ENCODE results near the gene NDUFS8.

Gene NDUFS8

GRCh38 chr11:68014947-68015447, 15.5 kb upstream of the NDUFS8 start:
- DNase-seq (ENCODE audit: low read depth in 1 of 2, low spot score in 1 of 2) = no peak

GRCh38 chr11:68015467-68015866, 15.0 kb upstream of the NDUFS8 start:
- no peak for DNase-seq (ENCODE audit: low read depth in 1 of 2, low spot score in 1 of 2)

GRCh38 chr11:68016161-68016903, 14.1 kb upstream of the NDUFS8 start:
- no peak for DNase-seq (ENCODE audit: low read depth in 1 of 2, low spot score in 1 of 2)

- DNase-seq (ENCODE audit: low read depth in 1 of 2, low spot score in 1 of 2) = no peak
These were observed 13.3 kb upstream of the NDUFS8 start for GRCh38 chr11:68016904-68017817.

- DNase-seq (ENCODE audit: low read depth in 1 of 2, low spot score in 1 of 2) = no peak
These were observed 12.3 kb upstream of the NDUFS8 start for GRCh38 chr11:68017980-68018729.

GRCh38 chr11:68018730-68019190, 11.7 kb upstream of the NDUFS8 start:
- DNase-seq (ENCODE audit: low read depth in 1 of 2, low spot score in 1 of 2) = no peak

- no peak for DNase-seq (ENCODE audit: low read depth in 1 of 2, low spot score in 1 of 2)
These were observed 11.0 kb upstream of the NDUFS8 start for GRCh38 chr11:68019486-68019885.

- no peak for DNase-seq (ENCODE audit: low read depth in 1 of 2, low spot score in 1 of 2)
These were observed 9.9 kb upstream of the NDUFS8 start for GRCh38 chr11:68020575-68020974.

- DNase-seq (ENCODE audit: low read depth in 1 of 2, low spot score in 1 of 2) = no peak
These were observed 9.2 kb upstream of the NDUFS8 start for GRCh38 chr11:68021167-68021787.

GRCh38 chr11:68022531-68022930, 8.0 kb upstream of the NDUFS8 start:
- DNase-seq (ENCODE audit: low read depth in 1 of 2, low spot score in 1 of 2) = no peak

- DNase-seq (ENCODE audit: low read depth in 1 of 2, low spot score in 1 of 2) = no peak
These were observed 6.0 kb upstream of the NDUFS8 start for GRCh38 chr11:68024508-68024907.

- DNase-seq (ENCODE audit: low read depth in 1 of 2, low spot score in 1 of 2) = no peak
These were observed 5.4 kb upstream of the NDUFS8 start for GRCh38 chr11:68025047-68025446.

GRCh38 chr11:68026391-68027105, 3.9 kb upstream of the NDUFS8 start:
- DNase-seq (ENCODE audit: low read depth in 1 of 2, low spot score in 1 of 2) = no peak

- DNase-seq (ENCODE audit: low read depth in 1 of 2, low spot score in 1 of 2) = no peak
These were observed 2.8 kb upstream of the NDUFS8 start for GRCh38 chr11:68027667-68028066.

- DNase-seq (ENCODE audit: low read depth in 1 of 2, low spot score in 1 of 2) = no peak
These were observed 1.5 kb upstream of the NDUFS8 start for GRCh38 chr11:68028802-68029545.

GRCh38 chr11:68031144-68031464, 623 bp downstream of the NDUFS8 start:
- DNase-seq (ENCODE audit: low read depth in 1 of 2, low spot score in 1 of 2) = no peak

GRCh38 chr11:68032003-68032402, 1.5 kb downstream of the NDUFS8 start:
- DNase-seq (ENCODE audit: low read depth in 1 of 2, low spot score in 1 of 2) = no peak

- no peak for DNase-seq (ENCODE audit: low read depth in 1 of 2, low spot score in 1 of 2)
These were observed 2.7 kb downstream of the NDUFS8 start for GRCh38 chr11:68032997-68033707.

- no peak for DNase-seq (ENCODE audit: low read depth in 1 of 2, low spot score in 1 of 2)
These were observed 3.2 kb downstream of the NDUFS8 start for GRCh38 chr11:68033708-68034045.

Data from stimulated activated CD4-positive, alpha-beta T cell treated with anti-CD3 and anti-CD28 coated beads, Interleukin-15, amount 100 ng/mL, for 1 hour (primary cell).